Measurements from ENCODE around the gene MED15.
"Not testable (repeated sequence)": the region's sequence is repeated elsewhere in the genome, so short reads cannot be mapped to it uniquely, and the experiment has no call there.

Gene MED15

GRCh38 chr22:20479612-20480196 lies 27.7 kb upstream of the MED15 start:
- Histone ChIP-seq H3K9me3 (ENCODE audit: low read depth, low read length) (no peaks in the 10 kb centered on the region), H3K36me3 (ENCODE audit: insufficient read depth, low read length) (no peaks in the 10 kb centered on the region), H3K4me3 (no peak overlapping the region), H3K27ac (no peak overlapping the region), H3K9ac (ENCODE audit: insufficient read length) (no peak overlapping the region)
- no peak for DNase-seq (ENCODE audit: low read depth, low spot score)
- no peak for TF ChIP-seq POLR2AphosphoS5 (IDR thresholded peaks at IDR 0.05; ENCODE audit: borderline replicate concordance, low read depth, low read length)
- no peak for TF ChIP-seq FOXP2 (optimal IDR thresholded peaks at IDR 0.05; ENCODE audit: control extremely low read depth, extremely low read length, insufficient read depth)
- no peak for TF ChIP-seq EZH2 (IDR thresholded peaks at IDR 0.05)

GRCh38 chr22:20483143-20483506 lies 24.3 kb upstream of the MED15 start:
- H3K27ac ChIP-seq; H3K36me3 ChIP-seq (ENCODE audit: insufficient read depth, low read length); DNase-seq (ENCODE audit: low read depth, low spot score); H3K4me3 ChIP-seq; H3K9me3 ChIP-seq (ENCODE audit: low read depth, low read length); H3K9ac ChIP-seq (ENCODE audit: insufficient read length): not testable (repeated sequence)

- H3K36me3 ChIP-seq (ENCODE audit: insufficient read depth, low read length), result 0 out of 2 replicates have a peak, but pooled peaks cover 3% of the 10 kb centered on the region
- no peak overlapping the region for H3K27ac ChIP-seq
- H3K9me3 ChIP-seq (ENCODE audit: low read depth, low read length), result no peaks in the 10 kb centered on the region
- TF ChIP-seq FOXP2 (optimal IDR thresholded peaks at IDR 0.05; ENCODE audit: control extremely low read depth, extremely low read length, insufficient read depth) (no peak), EZH2 (IDR thresholded peaks at IDR 0.05) (no peak), POLR2AphosphoS5 (IDR thresholded peaks at IDR 0.05; ENCODE audit: borderline replicate concordance, low read depth, low read length) (no peak)
- DNase-seq (ENCODE audit: low read depth, low spot score), result no peak
- H3K9ac ChIP-seq (ENCODE audit: insufficient read length), result no peak overlapping the region
- H3K4me3 ChIP-seq, result no peak overlapping the region
Observed at GRCh38 chr22:20483771-20484170, 23.6 kb upstream of the MED15 start.

GRCh38 chr22:20484948-20485683 lies 22.3 kb upstream of the MED15 start:
- H3K9me3 ChIP-seq (ENCODE audit: low read depth, low read length), result no peaks in the 10 kb centered on the region
- H3K36me3 ChIP-seq (ENCODE audit: insufficient read depth, low read length), result 0 out of 2 replicates have a peak, but pooled peaks cover 3% of the 10 kb centered on the region
- H3K4me3 ChIP-seq, result no peak overlapping the region
- TF ChIP-seq POLR2AphosphoS5 (IDR thresholded peaks at IDR 0.05; ENCODE audit: borderline replicate concordance, low read depth, low read length) (no peak), FOXP2 (optimal IDR thresholded peaks at IDR 0.05; ENCODE audit: control extremely low read depth, extremely low read length, insufficient read depth) (no peak), EZH2 (IDR thresholded peaks at IDR 0.05) (no peak)
- no peak overlapping the region for H3K27ac ChIP-seq
- DNase-seq (ENCODE audit: low read depth, low spot score), result no peak
- H3K9ac ChIP-seq (ENCODE audit: insufficient read length), result no peak overlapping the region

- Histone ChIP-seq H3K36me3 (ENCODE audit: insufficient read depth, low read length) (0 out of 2 replicates have a peak, but pooled peaks cover 3% of the 10 kb centered on the region), H3K9ac (ENCODE audit: insufficient read length) (no peak overlapping the region)
- DNase-seq (ENCODE audit: low read depth, low spot score), result no peak
Observed at GRCh38 chr22:20486229-20486628, 21.2 kb upstream of the MED15 start.

GRCh38 chr22:20487715-20488114 lies 19.7 kb upstream of the MED15 start:
- H3K36me3 ChIP-seq (ENCODE audit: insufficient read depth, low read length), result 0 out of 2 replicates have a peak, but pooled peaks cover 3% of the 10 kb centered on the region
- H3K9me3 ChIP-seq (ENCODE audit: low read depth, low read length), result no peaks in the 10 kb centered on the region
- DNase-seq (ENCODE audit: low read depth, low spot score), result no peak
- H3K27ac ChIP-seq, result no peak overlapping the region
- no peak for TF ChIP-seq FOXP2 (optimal IDR thresholded peaks at IDR 0.05; ENCODE audit: control extremely low read depth, extremely low read length, insufficient read depth)
- no peak for TF ChIP-seq POLR2AphosphoS5 (IDR thresholded peaks at IDR 0.05; ENCODE audit: borderline replicate concordance, low read depth, low read length)
- TF ChIP-seq EZH2 (IDR thresholded peaks at IDR 0.05), result no peak
- H3K4me3 ChIP-seq, result no peak overlapping the region
- H3K9ac ChIP-seq (ENCODE audit: insufficient read length), result no peak overlapping the region

More at GRCh38 chr22:20486229-20486628, 21.2 kb upstream of the MED15 start:
- no peaks in the 10 kb centered on the region for H3K9me3 ChIP-seq (ENCODE audit: low read depth, low read length)
- H3K27ac ChIP-seq, result no peak overlapping the region
- no peak overlapping the region for H3K4me3 ChIP-seq
- TF ChIP-seq POLR2AphosphoS5 (IDR thresholded peaks at IDR 0.05; ENCODE audit: borderline replicate concordance, low read depth, low read length) (no peak), FOXP2 (optimal IDR thresholded peaks at IDR 0.05; ENCODE audit: control extremely low read depth, extremely low read length, insufficient read depth) (no peak), EZH2 (IDR thresholded peaks at IDR 0.05) (no peak)

- 0 out of 2 replicates have a peak, but pooled peaks cover 3% of the 10 kb centered on the region for H3K36me3 ChIP-seq (ENCODE audit: insufficient read depth, low read length)
- TF ChIP-seq POLR2AphosphoS5 (IDR thresholded peaks at IDR 0.05; ENCODE audit: borderline replicate concordance, low read depth, low read length) (no peak), FOXP2 (optimal IDR thresholded peaks at IDR 0.05; ENCODE audit: control extremely low read depth, extremely low read length, insufficient read depth) (no peak)
- H3K4me3 ChIP-seq, result no peak overlapping the region
- no peak overlapping the region for H3K27ac ChIP-seq
- DNase-seq (ENCODE audit: low read depth, low spot score), result no peak
- no peak overlapping the region for H3K9ac ChIP-seq (ENCODE audit: insufficient read length)
- no peaks in the 10 kb centered on the region for H3K9me3 ChIP-seq (ENCODE audit: low read depth, low read length)
Observed at GRCh38 chr22:20488946-20489345, 18.5 kb upstream of the MED15 start.

GRCh38 chr22:20490183-20490940 lies 17.0 kb upstream of the MED15 start:
- no peak for DNase-seq (ENCODE audit: low read depth, low spot score)
- no peak for TF ChIP-seq FOXP2 (optimal IDR thresholded peaks at IDR 0.05; ENCODE audit: control extremely low read depth, extremely low read length, insufficient read depth)
- no peak for TF ChIP-seq POLR2AphosphoS5 (IDR thresholded peaks at IDR 0.05; ENCODE audit: borderline replicate concordance, low read depth, low read length)
- no peak for TF ChIP-seq EZH2 (IDR thresholded peaks at IDR 0.05)

More at GRCh38 chr22:20490183-20490940, 17.0 kb upstream of the MED15 start:
- Histone ChIP-seq H3K9me3 (ENCODE audit: low read depth, low read length) (no peaks in the 10 kb centered on the region), H3K9ac (ENCODE audit: insufficient read length) (no peak overlapping the region), H3K4me3 (no peak overlapping the region), H3K36me3 (ENCODE audit: insufficient read depth, low read length) (0 out of 2 replicates have a peak, but pooled peaks cover 3% of the 10 kb centered on the region), H3K27ac (no peak overlapping the region)

Measured in SK-N-MC (cell line).